A549 (cell line): ENCODE results near the gene RNH1. TPM values are rescaled to one million over a fixed set of nuclear protein-coding genes. Genes with fewer than 3 reads are reported as not detected.

Source experiments
- ATAC-seq, 2 experiments: fragments of 200-7000 bp in 1 of 2; fragments of >200 bp in 1 of 2; cut with Nextera tagmentation in 1 of 2; cut with Tn5 transposase in 1 of 2; 3 replicates each; pipeline versions ENCODE4 v1.8.0 to v1.9.1; 2018 to 2020; ENCODE audit warnings: mild to moderate bottlenecking in 1 of 2, moderate library complexity in 1 of 2
- CTCF ChIA-PET: fragments of 300-600 bp; sonication (Branson Sonifier 250); formaldehyde crosslinking; extraction: SDS; loops from one replicate; lab custom pipeline; 2021; ENCODE audit warnings: antibody characterized with exemption, inconsistent platforms; lab: Yijun Ruan, JAX
- POLR2A ChIA-PET: fragments of 350-600 bp; formaldehyde crosslinking; extraction: SDS; loops from one replicate; lab custom pipeline; 2021; ENCODE audit warnings: antibody characterized with exemption, inconsistent platforms; lab: Yijun Ruan, JAX
- DNase-seq, 2 experiments: peaks; one replicate each; pipeline versions ENCODE4 v3.0.0 to v3.0.0-alpha.2; 2011 to 2016; ENCODE audit warnings: low read depth in 1 of 2, low spot score in 1 of 2
- FAIRE-seq: peaks from 2 replicates; lab custom pipeline; 2011; peaks lifted over from hg19 to GRCh38; lab: Jason Lieb, UNC
- H3K27ac ChIP-seq, 2 experiments: fragments of >200 bp; sonication (Bioruptor Twin); formaldehyde crosslinking; 3 replicates each; pipeline ENCODE4 v1.5.1; 2016 to 2017
- H3K4me1 ChIP-seq: fragments of >200 bp; sonication (Bioruptor Twin); formaldehyde crosslinking; 3 replicates; pipeline ENCODE4 v1.6.1; 2016
- H3K4me2 ChIP-seq: fragments of >200 bp; sonication (Bioruptor Twin); formaldehyde crosslinking; 3 replicates; pipeline ENCODE4 v1.6.1; 2016
- H3K4me3 ChIP-seq: fragments of >200 bp; sonication (Bioruptor Twin); formaldehyde crosslinking; 3 replicates; pipeline ENCODE4 v1.5.1; 2016
- H3K9me3 ChIP-seq: fragments of >200 bp; sonication (Bioruptor Twin); formaldehyde crosslinking; 3 replicates; pipeline ENCODE4 v1.6.1; 2016
- BCL3 ChIP-seq: fragments of >200 bp; sonication (Bioruptor Twin); formaldehyde crosslinking; IDR thresholded peaks from 3 replicates; pipeline ENCODE4 v1.6.1; 2016
- CHD2 ChIP-seq: fragments of 150-350 bp; IDR thresholded peaks from 2 replicates; pipeline ENCODE4 v1.6.1; 2014; ENCODE audit warnings: low read length; ENCODE audit not compliant: partially characterized antibody
- CHD4 ChIP-seq: fragments of 200-600 bp; sonication (generic); IDR thresholded peaks from 2 replicates; pipeline ENCODE4 v1.6.1; 2016; ENCODE audit warnings: antibody characterized with exemption, mild to moderate bottlenecking, borderline replicate concordance
- E2F6 ChIP-seq: IDR thresholded peaks from 2 replicates; pipeline ENCODE4 v1.6.1; 2012; ENCODE audit warnings: low read depth, borderline replicate concordance
- EHF ChIP-seq: fragments of 250-450 bp; sonication (Bioruptor Pico); IDR thresholded peaks from 2 replicates; pipeline ENCODE4 v1.5.0; 2020; ENCODE audit warnings: mild to moderate bottlenecking
- EP300 ChIP-seq, 2 experiments: fragments of >200 bp; sonication (Bioruptor Twin); formaldehyde crosslinking; IDR thresholded peaks; 2 replicates in 1 of 2; 3 replicates in 1 of 2; pipeline ENCODE4 v1.6.1; 2016 to 2017
- GATA3 ChIP-seq: IDR thresholded peaks from 2 replicates; pipeline ENCODE4 v1.6.1; 2012; ENCODE audit warnings: borderline replicate concordance
- HDAC2 ChIP-seq: fragments of 200-600 bp; sonication (generic); IDR thresholded peaks from 2 replicates; pipeline ENCODE4 v1.6.1; 2016
- HOXA7 ChIP-seq: fragments of 250-450 bp; sonication (Bioruptor Pico); IDR thresholded peaks from 2 replicates; pipeline ENCODE4 v1.5.0; 2020; ENCODE audit warnings: mild to moderate bottlenecking, moderate library complexity
- HOXB13 ChIP-seq: fragments of 250-450 bp; sonication (Bioruptor Pico); IDR thresholded peaks from 2 replicates; pipeline ENCODE4 v1.5.0; 2020; ENCODE audit warnings: low read depth, mild to moderate bottlenecking, moderate library complexity
- HOXB5 ChIP-seq: fragments of 250-450 bp; sonication (Bioruptor Pico); IDR thresholded peaks from 2 replicates; pipeline ENCODE4 v1.5.0; 2020; ENCODE audit warnings: mild to moderate bottlenecking, moderate library complexity
- JUNB ChIP-seq: fragments of >200 bp; sonication (Bioruptor Twin); formaldehyde crosslinking; IDR thresholded peaks from 2 replicates; pipeline ENCODE4 v1.6.1; 2016
- KDM1A ChIP-seq: fragments of 200-600 bp; sonication (generic); IDR thresholded peaks from 2 replicates; pipeline ENCODE4 v1.6.1; 2016; ENCODE audit warnings: low read depth, mild to moderate bottlenecking
- MAX ChIP-seq: IDR thresholded peaks from 2 replicates; pipeline ENCODE4 v1.6.1; 2012
- NPAS2 ChIP-seq: fragments of 250-450 bp; sonication (Bioruptor Pico); IDR thresholded peaks from 2 replicates; pipeline ENCODE4 v1.8.0; 2022; ENCODE audit warnings: mild to moderate bottlenecking, moderate library complexity, borderline replicate concordance
- PBX3 ChIP-seq: IDR thresholded peaks from 2 replicates; pipeline ENCODE4 v1.6.1; 2012
- POLR2A ChIP-seq: IDR thresholded peaks from 2 replicates; pipeline ENCODE4 v1.6.1; 2012; ENCODE audit warnings: mild to moderate bottlenecking, low read length
- RAD21 ChIP-seq, 2 experiments: fragments of >200 bp in 1 of 2; sonication (Bioruptor Twin) in 1 of 2; formaldehyde crosslinking in 1 of 2; IDR thresholded peaks in 1 of 2; conservative IDR thresholded peaks in 1 of 2; 2 replicates in 1 of 2; 3 replicates in 1 of 2; pipeline ENCODE4 v1.6.1; 2012 to 2018; ENCODE audit warnings: inconsistent platforms in 1 of 2
- RARB ChIP-seq: fragments of 250-450 bp; sonication (Bioruptor Pico); IDR thresholded peaks from 2 replicates; pipeline ENCODE4 v1.8.0; 2021; ENCODE audit warnings: mild to moderate bottlenecking, moderate library complexity
- RCOR1 ChIP-seq: fragments of 150-350 bp; IDR thresholded peaks from 2 replicates; pipeline ENCODE4 v1.6.1; 2014; ENCODE audit warnings: antibody characterized with exemption, low read length, low read depth
- REST ChIP-seq: fragments of 200-600 bp; sonication (generic); IDR thresholded peaks from 2 replicates; pipeline ENCODE4 v1.6.1; 2016; ENCODE audit warnings: antibody characterized with exemption, mild to moderate bottlenecking, moderate library complexity
- RFX5 ChIP-seq: fragments of 450-650 bp; IDR thresholded peaks from 2 replicates; pipeline ENCODE4 v1.7.1; 2014; ENCODE audit warnings: antibody characterized with exemption, mild to moderate bottlenecking, moderate library complexity
- SMC3 ChIP-seq: fragments of >200 bp; sonication (Bioruptor Twin); formaldehyde crosslinking; IDR thresholded peaks from 3 replicates; pipeline ENCODE4 v1.6.1; 2018; ENCODE audit warnings: inconsistent platforms
- TP53 ChIP-seq: fragments of 250-450 bp; sonication (Bioruptor Pico); IDR thresholded peaks from 2 replicates; pipeline ENCODE4 v1.5.0; 2021; ENCODE audit warnings: mild to moderate bottlenecking, moderate library complexity
- USF2 ChIP-seq: fragments of 450-650 bp; IDR thresholded peaks from 2 replicates; pipeline ENCODE4 v1.6.1; 2014; ENCODE audit warnings: antibody characterized with exemption
- ZC3H11A ChIP-seq: fragments of 450-650 bp; IDR thresholded peaks from 2 replicates; pipeline ENCODE4 v1.6.1; 2014; ENCODE audit warnings: antibody characterized with exemption, mild to moderate bottlenecking
- ZFP36 ChIP-seq: fragments of 450-650 bp; IDR thresholded peaks from 2 replicates; pipeline ENCODE4 v1.6.1; 2014; ENCODE audit warnings: borderline replicate concordance; ENCODE audit not compliant: partially characterized antibody
- WGBS: methylation state at CpG from one replicate; pipeline ENCODE4 v1.1.6; 2017; ENCODE audit errors: missing lambda C conversion rate; 5-methylcytosine and 5-hydroxymethylcytosine counted together
- polyA plus RNA-seq, 4 experiments: library from polyadenylated mRNA; depleted of rRNA in 3 of 4; stranded (reverse); fragments of >200 nt; fragmentation: RNase III in 1 of 4; extraction: RNeasy Plus Mini Kit Qiagen cat#74134 plus additional on column Dnase treatment in 1 of 4; gene quantifications; 2 replicates in 3 of 4; 3 replicates in 1 of 4; pipeline ENCODE4 v1.2.3, GENCODE V29; 2011 to 2017

Gene RNH1
- polyA plus RNA-seq, 2 of the 4 experiments (the other 2 are of a cell fraction): 85.8 to 135 TPM

- DNase-seq: no peak
- no peak for ATAC-seq
- 94% methylated on average over 22 of the region's 38 CpGs for WGBS
- CTCF ChIA-PET: interaction anchor here (2.8 kb wide), 1 partner anchor 28 kb away, joined by 10 read pairs; no protein-coding TSS in a partner anchor
- no peak overlapping the region for H3K27ac ChIP-seq
- H3K4me3 ChIP-seq: no peak overlapping the region
- no peak overlapping the region for H3K4me2 ChIP-seq
- TF ChIP-seq EHF (CRISPR knock-in tag): no peak
- TF ChIP-seq EP300 (IDR thresholded peaks at IDR 0.05): no peak
- TF ChIP-seq HDAC2: no peak
- no peak for TF ChIP-seq HOXB5 (CRISPR knock-in tag)
- no peak for TF ChIP-seq RCOR1
- no peak for TF ChIP-seq PBX3
- no peak for TF ChIP-seq GATA3
- TF ChIP-seq ZC3H11A: no peak
- no peak for TF ChIP-seq RARB (CRISPR knock-in tag)
- TF ChIP-seq HOXA7: no peak
- TF ChIP-seq RFX5: no peak
- TF ChIP-seq POLR2A: no peak
- no peak for TF ChIP-seq HOXB13 (CRISPR knock-in tag)
- TF ChIP-seq CHD2: no peak
- POLR2A ChIA-PET: no interaction called here
- H3K4me1 ChIP-seq: no peaks in the 10 kb centered on the region
- no peaks in the 10 kb centered on the region for H3K9me3 ChIP-seq
- no peak for FAIRE-seq
Observed at GRCh38 chr11:490186-490929, 16.7 kb downstream of the RNH1 start.

GRCh38 chr11:489610-490185 is 17.3 kb downstream of the RNH1 start:
- Histone ChIP-seq H3K4me2 (no peak overlapping the region), H3K4me3 (no peak overlapping the region)
- no peak for FAIRE-seq
- POLR2A ChIA-PET: no interaction called here
- no peak for TF ChIP-seq E2F6
- no peak for TF ChIP-seq CHD4
- no peak for TF ChIP-seq KDM1A
- TF ChIP-seq JUNB: no peak
- TF ChIP-seq HDAC2: no peak
- no peak for TF ChIP-seq MAX
- TF ChIP-seq, all 56 proteins: peak for 0
- H3K4me1 ChIP-seq: no peaks in the 10 kb centered on the region
- H3K27ac ChIP-seq: no peak overlapping the region
- 95% methylated on average over 29 of the region's 37 CpGs for WGBS
- CTCF ChIA-PET: interaction anchor here (0.8 to 2.8 kb wide), 3 partner anchors 13 to 29 kb away, joined by 3 to 10 read pairs (median 3); no protein-coding TSS in a partner anchor
- H3K9me3 ChIP-seq: no peaks in the 10 kb centered on the region
- DNase-seq (no peak), ATAC-seq (no peak)

GRCh38 chr11:488992-489391 is 18.1 kb downstream of the RNH1 start:
- no peak for DNase-seq
- no peak overlapping the region for H3K27ac ChIP-seq
- ATAC-seq: peak in 1 of 2 experiments; percentile 24; a peak in 3 of 6 replicates
- no peaks in the 10 kb centered on the region for H3K9me3 ChIP-seq
- 78% methylated on average over 17 of the region's 19 CpGs for WGBS
- H3K4me2 ChIP-seq: no peak overlapping the region
- H3K4me3 ChIP-seq: no peak overlapping the region
- ChIA-PET CTCF (interaction anchor here (0.8 to 2.8 kb wide), 3 partner anchors 13 to 30 kb away, joined by 3 to 10 read pairs (median 3); no protein-coding TSS in a partner anchor), POLR2A (no interaction called here)
- no peak for FAIRE-seq
- H3K4me1 ChIP-seq: no peaks in the 10 kb centered on the region
- TF ChIP-seq TP53 (CRISPR knock-in tag): no peak
- TF ChIP-seq KDM1A: no peak
- TF ChIP-seq USF2: no peak
- TF ChIP-seq HDAC2: no peak
- no peak for TF ChIP-seq BCL3
- TF ChIP-seq SMC3: no peak
- no peak for TF ChIP-seq GATA3
- no peak for TF ChIP-seq ZFP36
- no peak for TF ChIP-seq REST
- TF ChIP-seq RAD21 (conservative IDR thresholded peaks at IDR 0.05 in 1 of 2, IDR thresholded peaks at IDR 0.05 in 1 of 2): no peak
- TF ChIP-seq POLR2A: no peak
- TF ChIP-seq EP300 (IDR thresholded peaks at IDR 0.05): no peak
- no peak for TF ChIP-seq JUNB
- TF ChIP-seq NPAS2 (CRISPR knock-in tag): no peak
